ENCODE measurements around the gene ZNF277. TPM values are rescaled to one million over a fixed set of nuclear protein-coding genes. Genes with fewer than 3 reads are reported as not detected.
A peak's percentile ranks its signal among the peaks of the same experiment; 100 is the strongest.

The ZNF277 gene
- total RNA-seq, 1 experiment from 2014 or later = 23.3 TPM

GRCh38 chr7:112195717-112196116 lies 10.8 kb upstream of the ZNF277 start:
- BruUV-seq (replicated peaks) = no TSS peak
- peaks cover 16% of the 10 kb centered on the region; the same call in 1 of the 2 replicates for H3F3A ChIP-seq (ENCODE audit: insufficient read depth, low read depth)

DNA sequence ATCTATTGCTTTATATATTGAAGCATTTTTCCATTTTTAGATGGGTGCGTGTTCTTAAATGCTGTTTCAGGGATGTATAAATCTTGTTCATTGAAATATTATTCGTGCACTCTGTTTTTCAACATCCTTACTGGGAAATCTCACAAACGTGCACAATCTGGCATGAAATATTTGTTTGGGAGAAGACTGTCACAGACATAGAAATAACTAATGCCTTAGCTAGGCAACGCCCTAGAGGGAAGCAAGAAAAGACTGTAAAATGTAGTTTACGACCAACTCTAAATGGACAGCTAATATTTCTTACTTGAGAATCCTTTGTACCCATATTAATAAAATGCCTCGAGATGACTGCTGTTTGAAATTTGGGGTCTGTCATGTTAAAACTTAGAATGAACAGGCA lies 9.2 kb upstream of the ZNF277 start:
- Histone ChIP-seq H3K4me1 (replicated peaks; ENCODE audit: insufficient read depth) (peaks cover 22% of the 10 kb centered on the region), H2AFZ (no peak overlapping the region), H4K20me1 (ENCODE audit: insufficient read depth) (no peaks in the 10 kb centered on the region), H3F3A (ENCODE audit: insufficient read depth, low read depth) (peaks cover 15% of the 10 kb centered on the region; the same call in 1 of the 2 replicates), H3K4me3 (no peak overlapping the region), H3K27ac (no peak overlapping the region), H3K79me2 (ENCODE audit: low read depth) (no peaks in the 10 kb centered on the region), H3K9me2 (ENCODE audit: insufficient read depth) (no peaks in the 10 kb centered on the region), H3K4me2 (no peak overlapping the region), H3K9me3 (ENCODE audit: insufficient read depth, low read depth) (no peaks in the 10 kb centered on the region; the same call in 1 of the 2 replicates), H3K36me3 (ENCODE audit: low read depth) (no peaks in the 10 kb centered on the region), H3K27me3 (ENCODE audit: insufficient read depth, low read depth) (no peaks in the 10 kb centered on the region)
- TF ChIP-seq, protein P1, sequence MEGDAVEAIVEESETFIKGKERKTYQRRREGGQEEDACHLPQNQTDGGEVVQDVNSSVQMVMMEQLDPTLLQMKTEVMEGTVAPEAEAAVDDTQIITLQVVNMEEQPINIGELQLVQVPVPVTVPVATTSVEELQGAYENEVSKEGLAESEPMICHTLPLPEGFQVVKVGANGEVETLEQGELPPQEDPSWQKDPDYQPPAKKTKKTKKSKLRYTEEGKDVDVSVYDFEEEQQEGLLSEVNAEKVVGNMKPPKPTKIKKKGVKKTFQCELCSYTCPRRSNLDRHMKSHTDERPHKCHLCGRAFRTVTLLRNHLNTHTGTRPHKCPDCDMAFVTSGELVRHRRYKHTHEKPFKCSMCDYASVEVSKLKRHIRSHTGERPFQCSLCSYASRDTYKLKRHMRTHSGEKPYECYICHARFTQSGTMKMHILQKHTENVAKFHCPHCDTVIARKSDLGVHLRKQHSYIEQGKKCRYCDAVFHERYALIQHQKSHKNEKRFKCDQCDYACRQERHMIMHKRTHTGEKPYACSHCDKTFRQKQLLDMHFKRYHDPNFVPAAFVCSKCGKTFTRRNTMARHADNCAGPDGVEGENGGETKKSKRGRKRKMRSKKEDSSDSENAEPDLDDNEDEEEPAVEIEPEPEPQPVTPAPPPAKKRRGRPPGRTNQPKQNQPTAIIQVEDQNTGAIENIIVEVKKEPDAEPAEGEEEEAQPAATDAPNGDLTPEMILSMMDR (conservative IDR thresholded peaks at IDR 0.05) = no peak
- no peak for TF ChIP-seq EZH2 (IDR thresholded peaks at IDR 0.05; ENCODE audit: low read depth)
- ChIA-PET CTCF (no interaction called here), POLR2A (ENCODE audit: unreplicated experiment) (no interaction called here)
- no peak for DNase-seq
- intact Hi-C loops (cut with micrococcal nuclease; ENCODE audit: unreplicated experiment) = no loop called here
- BruUV-seq (replicated peaks) = no TSS peak

More at GRCh38 chr7:112195717-112196116, 10.8 kb upstream of the ZNF277 start:
- intact Hi-C loops (cut with micrococcal nuclease; ENCODE audit: unreplicated experiment) = no loop called here
- no peaks in the 10 kb centered on the region for H3K9me2 ChIP-seq (ENCODE audit: insufficient read depth)
- no peak overlapping the region for H3K4me2 ChIP-seq
- no peak overlapping the region for H2AFZ ChIP-seq
- ChIA-PET POLR2A (ENCODE audit: unreplicated experiment) (no interaction called here), CTCF (no interaction called here)
- no peaks in the 10 kb centered on the region for H3K9me3 ChIP-seq (ENCODE audit: insufficient read depth, low read depth)
- H3K4me3 ChIP-seq = no peak overlapping the region
- no peak for TF ChIP-seq EZH2 (IDR thresholded peaks at IDR 0.05; ENCODE audit: low read depth)
- TF ChIP-seq, protein P1 (conservative IDR thresholded peaks at IDR 0.05) = no peak
- no peaks in the 10 kb centered on the region for H3K36me3 ChIP-seq (ENCODE audit: low read depth)
- H3K79me2 ChIP-seq (ENCODE audit: low read depth) = no peaks in the 10 kb centered on the region
- peaks cover 26% of the 10 kb centered on the region for H3K4me1 ChIP-seq (replicated peaks; ENCODE audit: insufficient read depth)
- no peak overlapping the region for H3K27ac ChIP-seq
- no peaks in the 10 kb centered on the region for H3K27me3 ChIP-seq (ENCODE audit: insufficient read depth, low read depth)
- H4K20me1 ChIP-seq (ENCODE audit: insufficient read depth) = no peaks in the 10 kb centered on the region
- no peak for DNase-seq

GRCh38 chr7:112199035-112199655 lies 7.3 kb upstream of the ZNF277 start:
- H3K4me3 ChIP-seq = no peak overlapping the region
- no peak overlapping the region for H3K27ac ChIP-seq
- no peak for TF ChIP-seq EZH2 (IDR thresholded peaks at IDR 0.05; ENCODE audit: low read depth)
- TF ChIP-seq, protein P1 (conservative IDR thresholded peaks at IDR 0.05) = no peak
- H3K4me1 ChIP-seq (replicated peaks; ENCODE audit: insufficient read depth) = peaks cover 17% of the 10 kb centered on the region
- intact Hi-C loops (cut with micrococcal nuclease; ENCODE audit: unreplicated experiment) = no loop called here
- H3K27me3 ChIP-seq (ENCODE audit: insufficient read depth, low read depth) = no peaks in the 10 kb centered on the region
- H3K36me3 ChIP-seq (ENCODE audit: low read depth) = no peaks in the 10 kb centered on the region
- H3K79me2 ChIP-seq (ENCODE audit: low read depth) = no peaks in the 10 kb centered on the region
- no peaks in the 10 kb centered on the region; the same call in 1 of the 2 replicates for H3K9me3 ChIP-seq (ENCODE audit: insufficient read depth, low read depth)
- no peaks in the 10 kb centered on the region for H4K20me1 ChIP-seq (ENCODE audit: insufficient read depth)
- H3F3A ChIP-seq (ENCODE audit: insufficient read depth, low read depth) = peaks cover 6% of the 10 kb centered on the region; the same call in 1 of the 2 replicates
- H2AFZ ChIP-seq = no peak overlapping the region; the same call in 1 of the 2 replicates
- CTCF ChIA-PET = no interaction called here
- no TSS peak for BruUV-seq (replicated peaks)
- H3K9me2 ChIP-seq (ENCODE audit: insufficient read depth) = no peaks in the 10 kb centered on the region
- POLR2A ChIA-PET (ENCODE audit: unreplicated experiment) = no interaction called here
- H3K4me2 ChIP-seq = no peak overlapping the region
- DNase-seq = peak in 1 of 2 experiments; percentile 52
